GM23338 (cell line): ENCODE results near the gene NPM1. TPM values are rescaled to one million over a fixed set of nuclear protein-coding genes. Genes with fewer than 3 reads are reported as not detected.

ENCODE experiments used
- ATAC-seq: fragments of 200-7000 bp; cut with Tn5 transposase; 3 replicates; pipeline ENCODE4 v1.9.1; 2020
- DNase-seq: peaks from one replicate; pipeline ENCODE4 v3.0.0-alpha.2; 2015; ENCODE audit warnings: low spot score
- H2AFZ ChIP-seq: fragments of 200-600 bp; sonication (generic); 2 replicates; pipeline ENCODE4 v1.8.0; 2016; ENCODE audit warnings: antibody characterized with exemption, mild to moderate bottlenecking, moderate library complexity
- H3F3A ChIP-seq: fragments of 200-600 bp; sonication (generic); replicated peaks from 2 replicates; pipeline ENCODE4 v1.8.0; 2017; ENCODE audit warnings: antibody characterized with exemption, mixed run types, low read depth
- H3K27ac ChIP-seq: fragments of 200-600 bp; sonication (generic); 2 replicates; pipeline ENCODE4 v1.6.1; 2016; ENCODE audit warnings: low read depth
- H3K27me3 ChIP-seq: fragments of 200-600 bp; sonication (generic); 2 replicates; pipeline ENCODE4 v1.8.0; 2016; ENCODE audit warnings: mild to moderate bottlenecking, mixed run types, moderate library complexity; ENCODE audit not compliant: insufficient read depth
- H3K36me3 ChIP-seq: fragments of 200-600 bp; sonication (generic); 2 replicates; pipeline ENCODE4 v1.8.0; 2016; ENCODE audit warnings: mild to moderate bottlenecking; ENCODE audit not compliant: insufficient read depth
- H3K4me1 ChIP-seq: fragments of 200-600 bp; sonication (generic); 2 replicates; pipeline ENCODE4 v1.8.0; 2016; ENCODE audit warnings: mild to moderate bottlenecking, moderate library complexity; ENCODE audit not compliant: insufficient read depth
- H3K4me2 ChIP-seq: fragments of 200-600 bp; sonication (generic); 2 replicates; pipeline ENCODE4 v1.7.1; 2017; ENCODE audit warnings: mixed run types
- H3K4me3 ChIP-seq: fragments of 200-600 bp; sonication (generic); 2 replicates; pipeline ENCODE4 v1.6.1; 2016; ENCODE audit warnings: mixed run types
- H3K79me2 ChIP-seq: fragments of 200-600 bp; sonication (generic); replicated peaks from 2 replicates; pipeline ENCODE4 v1.8.0; 2017; ENCODE audit warnings: mild to moderate bottlenecking; ENCODE audit not compliant: insufficient read depth
- H3K9me2 ChIP-seq: fragments of 200-600 bp; sonication (generic); 2 replicates; pipeline ENCODE4 v1.8.0; 2017; ENCODE audit not compliant: insufficient read depth
- H4K20me1 ChIP-seq: fragments of 200-600 bp; sonication (generic); replicated peaks from 2 replicates; pipeline ENCODE4 v1.8.0; 2017; ENCODE audit warnings: mild to moderate bottlenecking; ENCODE audit not compliant: insufficient read depth
- H3K27ac Mint-ChIP-seq: 2 replicates; pipeline ENCODE4 v1.8.0; 2020; ENCODE audit warnings: inconsistent platforms, mild to moderate bottlenecking, moderate library complexity, mixed read lengths
- H3K27me3 Mint-ChIP-seq: 3 replicates; pipeline ENCODE4 v1.8.0; 2022; ENCODE audit warnings: low read depth, mild to moderate bottlenecking, moderate library complexity, mixed read lengths, inconsistent platforms; ENCODE audit not compliant: insufficient read depth, poor library complexity
- H3K36me3 Mint-ChIP-seq: 3 replicates; pipeline ENCODE4 v1.8.0; 2021; ENCODE audit warnings: low read depth, mild to moderate bottlenecking, inconsistent platforms, moderate library complexity, mixed read lengths
- H3K4me1 Mint-ChIP-seq: 3 replicates; pipeline ENCODE4 v1.8.0; 2020; ENCODE audit warnings: mild to moderate bottlenecking, inconsistent platforms, mixed read lengths
- H3K4me3 Mint-ChIP-seq: 3 replicates; pipeline ENCODE4 v1.8.0; 2021; ENCODE audit warnings: moderate library complexity, mild to moderate bottlenecking, inconsistent platforms, mixed read lengths
- H3K9me3 Mint-ChIP-seq: 3 replicates; pipeline ENCODE4 v1.8.0; 2020; ENCODE audit warnings: moderate library complexity, mild to moderate bottlenecking, inconsistent platforms, mixed read lengths
- CREB1 ChIP-seq: fragments of 250-450 bp; sonication (Bioruptor Pico); IDR thresholded peaks from 2 replicates; pipeline ENCODE4 v1.5.0; 2020; ENCODE audit warnings: low read depth, mild to moderate bottlenecking, moderate library complexity
- EZH2phosphoT487 ChIP-seq: fragments of 200-600 bp; sonication (generic); IDR thresholded peaks from one replicate; pipeline ENCODE4 v1.8.1; 2018; ENCODE audit warnings: antibody characterized with exemption; ENCODE audit not compliant: unreplicated experiment
- POLR2AphosphoS5 ChIP-seq: IDR thresholded peaks from 2 replicates; pipeline ENCODE4 v1.6.1; 2016; ENCODE audit warnings: antibody characterized with exemption, low read depth
- STAT1 ChIP-seq: IDR thresholded peaks from one replicate; pipeline ENCODE4 v1.6.1; 2016; ENCODE audit warnings: antibody characterized with exemption; ENCODE audit not compliant: unreplicated experiment
- ZNF331 ChIP-seq: fragments of 250-450 bp; sonication (Bioruptor Pico); IDR thresholded peaks from 2 replicates; pipeline ENCODE4 v1.5.0; 2020; ENCODE audit warnings: low read depth, mild to moderate bottlenecking, moderate library complexity
- polyA plus RNA-seq: library from polyadenylated mRNA; unstranded; fragments of >200 nt; fragmentation: Nextera tagmentation; extraction: Ambion mirVana; gene quantifications from 2 replicates; pipeline ENCODE4 v1.2.1, GENCODE V29; 2016
- total RNA-seq: library from RNA; depleted of rRNA; stranded (reverse); fragments of >200 nt; shearing (Covaris generic); gene quantifications from 2 replicates; pipeline ENCODE4 v1.2.3, GENCODE V29; 2014
- TF ChIP-seq, protein P1 (sequence below), 2 experiments: fragments of 200-600 bp in 1 of 2; sonication (generic) in 1 of 2; conservative IDR thresholded peaks; 2 replicates each; pipeline versions ENCODE4 v1.5.1 to v1.6.1; 2016 to 2017; ENCODE audit warnings: antibody characterized with exemption in 2 of 2, low read depth in 2 of 2, mild to moderate bottlenecking in 2 of 2, moderate library complexity in 1 of 2
- TF ChIP-seq, protein P2 (sequence below): IDR thresholded peaks from one replicate; pipeline ENCODE4 v1.6.1; 2018; ENCODE audit warnings: antibody characterized with exemption; ENCODE audit not compliant: unreplicated experiment
- TF ChIP-seq, protein P3 (sequence below): IDR thresholded peaks from 2 replicates; pipeline ENCODE4 v1.6.1; 2016; ENCODE audit warnings: antibody characterized with exemption

Gene NPM1
- total and polyA plus RNA-seq, 2 experiments from 2014 or later, result 3,739 to 5,242 TPM

DNA sequence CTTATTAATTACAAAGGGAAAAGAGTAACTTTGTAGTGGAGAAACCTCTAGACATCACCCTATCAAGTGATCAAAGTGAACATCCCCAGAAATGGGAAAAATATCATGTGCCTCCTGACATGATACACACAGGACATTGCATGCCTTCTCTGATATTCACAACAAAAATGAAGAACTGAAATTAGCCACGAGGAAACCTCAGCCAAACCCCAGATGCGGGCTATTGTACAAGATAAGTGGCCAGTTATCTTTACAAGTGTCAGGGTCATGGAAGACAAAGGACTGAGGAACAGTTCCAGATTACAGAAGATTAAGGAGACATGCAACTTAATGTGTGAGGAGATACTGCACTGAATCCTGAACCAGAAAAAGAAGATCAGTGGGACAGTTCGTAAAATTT lies 23.8 kb upstream of the NPM1 start (continued):
- TF ChIP-seq, protein P1, sequence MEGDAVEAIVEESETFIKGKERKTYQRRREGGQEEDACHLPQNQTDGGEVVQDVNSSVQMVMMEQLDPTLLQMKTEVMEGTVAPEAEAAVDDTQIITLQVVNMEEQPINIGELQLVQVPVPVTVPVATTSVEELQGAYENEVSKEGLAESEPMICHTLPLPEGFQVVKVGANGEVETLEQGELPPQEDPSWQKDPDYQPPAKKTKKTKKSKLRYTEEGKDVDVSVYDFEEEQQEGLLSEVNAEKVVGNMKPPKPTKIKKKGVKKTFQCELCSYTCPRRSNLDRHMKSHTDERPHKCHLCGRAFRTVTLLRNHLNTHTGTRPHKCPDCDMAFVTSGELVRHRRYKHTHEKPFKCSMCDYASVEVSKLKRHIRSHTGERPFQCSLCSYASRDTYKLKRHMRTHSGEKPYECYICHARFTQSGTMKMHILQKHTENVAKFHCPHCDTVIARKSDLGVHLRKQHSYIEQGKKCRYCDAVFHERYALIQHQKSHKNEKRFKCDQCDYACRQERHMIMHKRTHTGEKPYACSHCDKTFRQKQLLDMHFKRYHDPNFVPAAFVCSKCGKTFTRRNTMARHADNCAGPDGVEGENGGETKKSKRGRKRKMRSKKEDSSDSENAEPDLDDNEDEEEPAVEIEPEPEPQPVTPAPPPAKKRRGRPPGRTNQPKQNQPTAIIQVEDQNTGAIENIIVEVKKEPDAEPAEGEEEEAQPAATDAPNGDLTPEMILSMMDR (conservative IDR thresholded peaks at IDR 0.05; ENCODE audit: low read depth in 2 of 2), result no peak
- no peak for TF ChIP-seq POLR2AphosphoS5
- TF ChIP-seq, protein P2, sequence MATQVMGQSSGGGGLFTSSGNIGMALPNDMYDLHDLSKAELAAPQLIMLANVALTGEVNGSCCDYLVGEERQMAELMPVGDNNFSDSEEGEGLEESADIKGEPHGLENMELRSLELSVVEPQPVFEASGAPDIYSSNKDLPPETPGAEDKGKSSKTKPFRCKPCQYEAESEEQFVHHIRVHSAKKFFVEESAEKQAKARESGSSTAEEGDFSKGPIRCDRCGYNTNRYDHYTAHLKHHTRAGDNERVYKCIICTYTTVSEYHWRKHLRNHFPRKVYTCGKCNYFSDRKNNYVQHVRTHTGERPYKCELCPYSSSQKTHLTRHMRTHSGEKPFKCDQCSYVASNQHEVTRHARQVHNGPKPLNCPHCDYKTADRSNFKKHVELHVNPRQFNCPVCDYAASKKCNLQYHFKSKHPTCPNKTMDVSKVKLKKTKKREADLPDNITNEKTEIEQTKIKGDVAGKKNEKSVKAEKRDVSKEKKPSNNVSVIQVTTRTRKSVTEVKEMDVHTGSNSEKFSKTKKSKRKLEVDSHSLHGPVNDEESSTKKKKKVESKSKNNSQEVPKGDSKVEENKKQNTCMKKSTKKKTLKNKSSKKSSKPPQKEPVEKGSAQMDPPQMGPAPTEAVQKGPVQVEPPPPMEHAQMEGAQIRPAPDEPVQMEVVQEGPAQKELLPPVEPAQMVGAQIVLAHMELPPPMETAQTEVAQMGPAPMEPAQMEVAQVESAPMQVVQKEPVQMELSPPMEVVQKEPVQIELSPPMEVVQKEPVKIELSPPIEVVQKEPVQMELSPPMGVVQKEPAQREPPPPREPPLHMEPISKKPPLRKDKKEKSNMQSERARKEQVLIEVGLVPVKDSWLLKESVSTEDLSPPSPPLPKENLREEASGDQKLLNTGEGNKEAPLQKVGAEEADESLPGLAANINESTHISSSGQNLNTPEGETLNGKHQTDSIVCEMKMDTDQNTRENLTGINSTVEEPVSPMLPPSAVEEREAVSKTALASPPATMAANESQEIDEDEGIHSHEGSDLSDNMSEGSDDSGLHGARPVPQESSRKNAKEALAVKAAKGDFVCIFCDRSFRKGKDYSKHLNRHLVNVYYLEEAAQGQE, result no peak
- TF ChIP-seq CREB1 (CRISPR knock-in tag), result no peak

GRCh38 chr5:171365351-171365750 lies 22.3 kb upstream of the NPM1 start:
- peaks cover 2% of the 10 kb centered on the region for H3K27me3 Mint-ChIP-seq
- H3K4me1 ChIP-seq, result no peaks in the 10 kb centered on the region
- H3K27ac Mint-ChIP-seq, result no peak overlapping the region
- H3K4me1 Mint-ChIP-seq, result peaks cover 4% of the 10 kb centered on the region; the same call in 1 of the 3 replicates
- no peaks in the 10 kb centered on the region for H3K27me3 ChIP-seq
- H3F3A ChIP-seq, result no peaks in the 10 kb centered on the region
- H3K9me3 Mint-ChIP-seq, result no peaks in the 10 kb centered on the region
- no peaks in the 10 kb centered on the region for H3K36me3 ChIP-seq
- no peak overlapping the region for H3K4me3 ChIP-seq
- H3K9me2 ChIP-seq, result no peaks in the 10 kb centered on the region
- H3K79me2 ChIP-seq, result no peaks in the 10 kb centered on the region
- H2AFZ ChIP-seq, result no peak overlapping the region
- H3K4me2 ChIP-seq, result no peak overlapping the region
- H3K4me3 Mint-ChIP-seq, result no peak overlapping the region
- no peak overlapping the region for H3K27ac ChIP-seq
- ATAC-seq (peak; percentile 87), DNase-seq (peak; percentile 79)
- no peak for TF ChIP-seq ZNF331 (CRISPR knock-in tag)
- TF ChIP-seq, protein P1 (conservative IDR thresholded peaks at IDR 0.05; ENCODE audit: low read depth in 2 of 2), result peak; percentile 74 to 76
- H4K20me1 ChIP-seq, result no peaks in the 10 kb centered on the region
- H3K36me3 Mint-ChIP-seq, result no peaks in the 10 kb centered on the region

GRCh38 chr5:171366645-171367044 lies 21.0 kb upstream of the NPM1 start:
- Histone ChIP-seq H4K20me1 (no peaks in the 10 kb centered on the region), H3K27ac (no peak overlapping the region), H3K4me1 (no peaks in the 10 kb centered on the region), H3K36me3 (no peaks in the 10 kb centered on the region), H3K4me2 (no peak overlapping the region), H3K9me2 (no peaks in the 10 kb centered on the region), H3K4me3 (no peak overlapping the region), H3K79me2 (no peaks in the 10 kb centered on the region), H3K27me3 (no peaks in the 10 kb centered on the region), H2AFZ (no peak overlapping the region), H3F3A (no peaks in the 10 kb centered on the region)
- Mint-ChIP-seq H3K9me3 (no peaks in the 10 kb centered on the region), H3K27ac (no peak overlapping the region), H3K36me3 (no peaks in the 10 kb centered on the region), H3K4me3 (no peak overlapping the region), H3K4me1 (no peaks in the 10 kb centered on the region), H3K27me3 (peaks cover 8% of the 10 kb centered on the region)
- ATAC-seq (no peak), DNase-seq (no peak)
- TF ChIP-seq, protein P3, sequence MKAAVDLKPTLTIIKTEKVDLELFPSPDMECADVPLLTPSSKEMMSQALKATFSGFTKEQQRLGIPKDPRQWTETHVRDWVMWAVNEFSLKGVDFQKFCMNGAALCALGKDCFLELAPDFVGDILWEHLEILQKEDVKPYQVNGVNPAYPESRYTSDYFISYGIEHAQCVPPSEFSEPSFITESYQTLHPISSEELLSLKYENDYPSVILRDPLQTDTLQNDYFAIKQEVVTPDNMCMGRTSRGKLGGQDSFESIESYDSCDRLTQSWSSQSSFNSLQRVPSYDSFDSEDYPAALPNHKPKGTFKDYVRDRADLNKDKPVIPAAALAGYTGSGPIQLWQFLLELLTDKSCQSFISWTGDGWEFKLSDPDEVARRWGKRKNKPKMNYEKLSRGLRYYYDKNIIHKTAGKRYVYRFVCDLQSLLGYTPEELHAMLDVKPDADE, result no peak
- TF ChIP-seq STAT1 (no peak), EZH2phosphoT487 (no peak)
- TF ChIP-seq, protein P2, result no peak
